ENCODE data around the gene ID4. TPM values are rescaled to one million over a fixed set of nuclear protein-coding genes. Genes with fewer than 3 reads are reported as not detected.

The ID4 gene
- total and polyA plus RNA-seq, 2 of the 8 experiments (the other 6 are each of a cell fraction or from before 2014, with no cell fraction given), result 2.0 to 8.3 TPM

DNA sequence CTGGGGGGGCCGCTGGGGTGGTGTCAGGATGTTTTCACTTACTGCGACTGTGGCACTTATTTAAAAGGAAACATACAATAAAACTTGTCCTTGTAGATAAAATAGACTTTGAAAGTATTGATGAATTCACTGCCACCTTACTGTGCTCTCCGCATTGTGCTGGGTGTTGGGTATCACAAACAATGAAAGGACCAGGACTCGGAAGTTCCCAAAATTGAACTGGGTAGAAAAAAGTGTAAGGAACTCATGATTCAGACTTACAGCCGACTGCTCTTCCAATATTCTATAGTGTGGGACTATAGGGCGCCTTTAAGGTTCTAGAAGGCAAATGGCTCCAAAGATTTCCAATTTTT, 32.1 kb upstream of the ID4 start (continued):
- TF ChIP-seq, protein P1, sequence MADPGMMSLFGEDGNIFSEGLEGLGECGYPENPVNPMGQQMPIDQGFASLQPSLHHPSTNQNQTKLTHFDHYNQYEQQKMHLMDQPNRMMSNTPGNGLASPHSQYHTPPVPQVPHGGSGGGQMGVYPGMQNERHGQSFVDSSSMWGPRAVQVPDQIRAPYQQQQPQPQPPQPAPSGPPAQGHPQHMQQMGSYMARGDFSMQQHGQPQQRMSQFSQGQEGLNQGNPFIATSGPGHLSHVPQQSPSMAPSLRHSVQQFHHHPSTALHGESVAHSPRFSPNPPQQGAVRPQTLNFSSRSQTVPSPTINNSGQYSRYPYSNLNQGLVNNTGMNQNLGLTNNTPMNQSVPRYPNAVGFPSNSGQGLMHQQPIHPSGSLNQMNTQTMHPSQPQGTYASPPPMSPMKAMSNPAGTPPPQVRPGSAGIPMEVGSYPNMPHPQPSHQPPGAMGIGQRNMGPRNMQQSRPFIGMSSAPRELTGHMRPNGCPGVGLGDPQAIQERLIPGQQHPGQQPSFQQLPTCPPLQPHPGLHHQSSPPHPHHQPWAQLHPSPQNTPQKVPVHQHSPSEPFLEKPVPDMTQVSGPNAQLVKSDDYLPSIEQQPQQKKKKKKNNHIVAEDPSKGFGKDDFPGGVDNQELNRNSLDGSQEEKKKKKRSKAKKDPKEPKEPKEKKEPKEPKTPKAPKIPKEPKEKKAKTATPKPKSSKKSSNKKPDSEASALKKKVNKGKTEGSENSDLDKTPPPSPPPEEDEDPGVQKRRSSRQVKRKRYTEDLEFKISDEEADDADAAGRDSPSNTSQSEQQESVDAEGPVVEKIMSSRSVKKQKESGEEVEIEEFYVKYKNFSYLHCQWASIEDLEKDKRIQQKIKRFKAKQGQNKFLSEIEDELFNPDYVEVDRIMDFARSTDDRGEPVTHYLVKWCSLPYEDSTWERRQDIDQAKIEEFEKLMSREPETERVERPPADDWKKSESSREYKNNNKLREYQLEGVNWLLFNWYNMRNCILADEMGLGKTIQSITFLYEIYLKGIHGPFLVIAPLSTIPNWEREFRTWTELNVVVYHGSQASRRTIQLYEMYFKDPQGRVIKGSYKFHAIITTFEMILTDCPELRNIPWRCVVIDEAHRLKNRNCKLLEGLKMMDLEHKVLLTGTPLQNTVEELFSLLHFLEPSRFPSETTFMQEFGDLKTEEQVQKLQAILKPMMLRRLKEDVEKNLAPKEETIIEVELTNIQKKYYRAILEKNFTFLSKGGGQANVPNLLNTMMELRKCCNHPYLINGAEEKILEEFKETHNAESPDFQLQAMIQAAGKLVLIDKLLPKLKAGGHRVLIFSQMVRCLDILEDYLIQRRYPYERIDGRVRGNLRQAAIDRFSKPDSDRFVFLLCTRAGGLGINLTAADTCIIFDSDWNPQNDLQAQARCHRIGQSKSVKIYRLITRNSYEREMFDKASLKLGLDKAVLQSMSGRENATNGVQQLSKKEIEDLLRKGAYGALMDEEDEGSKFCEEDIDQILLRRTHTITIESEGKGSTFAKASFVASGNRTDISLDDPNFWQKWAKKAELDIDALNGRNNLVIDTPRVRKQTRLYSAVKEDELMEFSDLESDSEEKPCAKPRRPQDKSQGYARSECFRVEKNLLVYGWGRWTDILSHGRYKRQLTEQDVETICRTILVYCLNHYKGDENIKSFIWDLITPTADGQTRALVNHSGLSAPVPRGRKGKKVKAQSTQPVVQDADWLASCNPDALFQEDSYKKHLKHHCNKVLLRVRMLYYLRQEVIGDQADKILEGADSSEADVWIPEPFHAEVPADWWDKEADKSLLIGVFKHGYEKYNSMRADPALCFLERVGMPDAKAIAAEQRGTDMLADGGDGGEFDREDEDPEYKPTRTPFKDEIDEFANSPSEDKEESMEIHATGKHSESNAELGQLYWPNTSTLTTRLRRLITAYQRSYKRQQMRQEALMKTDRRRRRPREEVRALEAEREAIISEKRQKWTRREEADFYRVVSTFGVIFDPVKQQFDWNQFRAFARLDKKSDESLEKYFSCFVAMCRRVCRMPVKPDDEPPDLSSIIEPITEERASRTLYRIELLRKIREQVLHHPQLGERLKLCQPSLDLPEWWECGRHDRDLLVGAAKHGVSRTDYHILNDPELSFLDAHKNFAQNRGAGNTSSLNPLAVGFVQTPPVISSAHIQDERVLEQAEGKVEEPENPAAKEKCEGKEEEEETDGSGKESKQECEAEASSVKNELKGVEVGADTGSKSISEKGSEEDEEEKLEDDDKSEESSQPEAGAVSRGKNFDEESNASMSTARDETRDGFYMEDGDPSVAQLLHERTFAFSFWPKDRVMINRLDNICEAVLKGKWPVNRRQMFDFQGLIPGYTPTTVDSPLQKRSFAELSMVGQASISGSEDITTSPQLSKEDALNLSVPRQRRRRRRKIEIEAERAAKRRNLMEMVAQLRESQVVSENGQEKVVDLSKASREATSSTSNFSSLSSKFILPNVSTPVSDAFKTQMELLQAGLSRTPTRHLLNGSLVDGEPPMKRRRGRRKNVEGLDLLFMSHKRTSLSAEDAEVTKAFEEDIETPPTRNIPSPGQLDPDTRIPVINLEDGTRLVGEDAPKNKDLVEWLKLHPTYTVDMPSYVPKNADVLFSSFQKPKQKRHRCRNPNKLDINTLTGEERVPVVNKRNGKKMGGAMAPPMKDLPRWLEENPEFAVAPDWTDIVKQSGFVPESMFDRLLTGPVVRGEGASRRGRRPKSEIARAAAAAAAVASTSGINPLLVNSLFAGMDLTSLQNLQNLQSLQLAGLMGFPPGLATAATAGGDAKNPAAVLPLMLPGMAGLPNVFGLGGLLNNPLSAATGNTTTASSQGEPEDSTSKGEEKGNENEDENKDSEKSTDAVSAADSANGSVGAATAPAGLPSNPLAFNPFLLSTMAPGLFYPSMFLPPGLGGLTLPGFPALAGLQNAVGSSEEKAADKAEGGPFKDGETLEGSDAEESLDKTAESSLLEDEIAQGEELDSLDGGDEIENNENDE (IDR thresholded peaks at IDR 0.05; ENCODE audit: insufficient replicate concordance, low read length), result no peak
- 0 out of 2 replicates have a peak, but pooled peaks have one; percentile 3 for TF ChIP-seq YY1 (IDR thresholded peaks at IDR 0.05; ENCODE audit: low read depth, low read length)

Data from H1 (cell line).